GM12865 (cell line): ENCODE data around the gene KAT7.

Experiments
- DNase-seq: peaks from one replicate; pipeline ENCODE4 v3.0.0; 2010; ENCODE audit warnings: low read depth
- H3K4me3 ChIP-seq: 2 replicates; pipeline ENCODE4 v1.5.1; 2011; ENCODE audit warnings: mild to moderate bottlenecking, low read depth, low read length, control low read depth
- CTCF ChIP-seq: IDR thresholded peaks from 2 replicates; pipeline ENCODE4 v1.5.1; 2011; ENCODE audit warnings: low read length, control low read depth, low read depth, inconsistent platforms; ENCODE audit not compliant: insufficient read depth; ENCODE audit errors: missing control alignments

Gene KAT7

DNA sequence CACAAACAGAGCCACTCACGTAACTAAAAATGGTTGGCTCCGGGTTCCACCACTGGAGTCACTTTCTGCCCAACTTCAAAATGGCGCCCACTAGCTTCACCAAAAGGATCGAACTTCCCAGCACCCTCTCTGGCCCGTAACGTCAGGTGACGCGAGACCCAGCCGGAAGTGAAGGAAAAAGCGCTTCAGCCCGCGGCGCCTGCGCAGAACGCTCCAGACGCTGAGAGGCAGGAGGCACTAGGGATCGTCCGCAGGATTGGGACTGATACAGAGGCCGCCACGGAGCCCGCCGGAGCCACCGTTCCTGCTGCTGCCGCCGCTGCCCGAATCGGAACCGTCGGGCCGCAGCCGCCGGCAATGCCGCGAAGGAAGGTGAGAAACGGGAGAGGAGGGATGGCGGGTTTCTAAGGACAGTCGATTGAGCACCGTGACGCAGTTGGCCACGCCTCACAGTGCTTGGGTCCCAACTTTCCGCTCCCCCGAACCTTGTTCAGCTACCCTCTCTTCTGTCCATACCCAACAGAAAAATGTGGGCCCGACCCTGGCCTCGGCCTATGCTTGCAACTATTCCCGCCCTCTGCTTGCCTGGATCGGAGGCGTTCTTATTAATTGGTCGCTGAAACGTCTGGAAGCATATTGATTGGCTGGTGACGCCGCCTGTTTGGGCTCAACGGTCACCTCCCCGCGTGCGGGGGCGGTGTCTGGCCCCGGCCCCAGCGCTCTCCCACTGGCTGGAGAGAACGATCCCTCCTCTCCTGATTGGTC lies at the start of gene KAT7:
Gene KAT7, plus strand, starts transcription at position 204 of the 765 bp plus-strand sequence. Its CDS starts 154 bp downstream, at position 358.
- DNase-seq = peak; percentile 100
- no peak for TF ChIP-seq CTCF

GRCh38 chr17:49739641-49740271 lies 48.7 kb upstream of the KAT7 start:
- peak overlapping the region; percentile 28 for H3K4me3 ChIP-seq
- peak; percentile 93 for DNase-seq
- TF ChIP-seq CTCF = no peak

More for the DNA sequence above, at the start of gene KAT7:
- H3K4me3 ChIP-seq = peak within 1 kb of the TSS; percentile 73

GRCh38 chr17:49741009-49741691 lies 47.3 kb upstream of the KAT7 start:
- peak; percentile 78 for DNase-seq

DNA sequence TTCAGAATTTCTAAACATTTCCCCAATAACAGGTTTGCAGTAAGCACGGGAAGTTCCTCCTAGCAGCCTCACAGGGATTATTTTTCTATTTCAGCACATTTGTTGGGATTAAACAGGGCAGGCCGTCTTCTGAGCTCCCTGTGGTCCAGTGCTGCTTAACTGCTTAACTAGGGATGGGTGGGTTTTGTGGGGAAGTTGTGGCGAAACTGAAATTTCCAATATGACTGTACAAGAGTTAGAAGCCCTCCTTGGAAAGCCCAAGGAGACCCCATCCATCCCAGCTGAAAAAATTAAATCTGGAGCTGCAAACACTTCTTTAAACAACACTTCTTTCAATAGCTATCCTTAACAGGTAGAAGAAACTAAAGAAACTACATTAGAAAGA lies 46.8 kb upstream of the KAT7 start:
- DNase-seq = no peak
- peak overlapping the region; percentile 36 for H3K4me3 ChIP-seq
- no peak for TF ChIP-seq CTCF

More at GRCh38 chr17:49741009-49741691, 47.3 kb upstream of the KAT7 start:
- H3K4me3 ChIP-seq = peak overlapping the region; percentile 15
- TF ChIP-seq CTCF = no peak

DNA sequence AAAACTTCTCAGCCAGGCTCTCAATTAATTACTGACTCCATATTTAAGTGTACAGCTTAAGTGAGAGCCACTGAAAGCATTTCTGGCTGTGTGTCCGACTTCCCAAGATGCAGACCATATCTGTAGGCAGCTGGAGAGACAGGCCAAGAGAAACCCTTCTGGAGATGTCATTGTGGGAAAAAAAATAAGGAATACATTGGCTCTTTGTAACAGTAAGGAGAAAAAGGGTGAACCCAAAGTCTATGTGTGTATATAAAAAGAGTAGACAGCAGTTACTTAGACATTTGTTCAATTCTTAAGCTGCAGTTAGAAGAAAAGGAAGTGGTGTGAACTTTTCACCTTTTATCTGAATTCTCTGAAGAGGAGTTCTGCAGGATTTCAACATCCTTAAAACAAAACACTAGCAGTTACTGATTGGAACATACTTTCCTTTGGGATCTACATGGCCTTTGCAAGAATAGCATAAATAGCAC lies 46.3 kb upstream of the KAT7 start:
- DNase-seq = no peak
- peak overlapping the region; percentile 36 for H3K4me3 ChIP-seq
- no peak for TF ChIP-seq CTCF

GRCh38 chr17:49745175-49746139 lies 43.0 kb upstream of the KAT7 start:
- TF ChIP-seq CTCF = no peak
- DNase-seq = no peak
- peak overlapping the region; percentile 74 for H3K4me3 ChIP-seq
